Cardiac septum (tissue), 1 donor: ENCODE results near the gene RNF144A. TPM values are rescaled to one million over a fixed set of nuclear protein-coding genes. Genes with fewer than 3 reads are reported as not detected.

Source experiments
- DNase-seq: peaks from one replicate; pipeline ENCODE4 v3.0.0-alpha.2; 2020; ENCODE audit warnings: low spot score
- intact Hi-C: fragments of 100-400 bp; cut with DNase I; formaldehyde crosslinking; loops from one replicate; pipeline ENCODE4 v1.14.0; 2022
- total RNA-seq: library from RNA; stranded (reverse); fragmentation: NEBNext Ultra II Directional; extraction: Animal tissue kit (Norgen Biotek cat#: 25700); gene quantifications from one replicate; pipeline ENCODE4 v1.2.1, GENCODE V29; 2021
- donor health status: DM: no; HTN: no; CAD: no.

The RNF144A gene
- total RNA-seq, 1 donor from 2014 or later = 11.7 TPM

GRCh38 chr2:6959751-6960150, 42.5 kb downstream of the RNF144A start:
- no peak for DNase-seq
- intact Hi-C loops = no loop called here

GRCh38 chr2:6960659-6961058, 43.4 kb downstream of the RNF144A start:
- intact Hi-C loops = no loop called here

DNA sequence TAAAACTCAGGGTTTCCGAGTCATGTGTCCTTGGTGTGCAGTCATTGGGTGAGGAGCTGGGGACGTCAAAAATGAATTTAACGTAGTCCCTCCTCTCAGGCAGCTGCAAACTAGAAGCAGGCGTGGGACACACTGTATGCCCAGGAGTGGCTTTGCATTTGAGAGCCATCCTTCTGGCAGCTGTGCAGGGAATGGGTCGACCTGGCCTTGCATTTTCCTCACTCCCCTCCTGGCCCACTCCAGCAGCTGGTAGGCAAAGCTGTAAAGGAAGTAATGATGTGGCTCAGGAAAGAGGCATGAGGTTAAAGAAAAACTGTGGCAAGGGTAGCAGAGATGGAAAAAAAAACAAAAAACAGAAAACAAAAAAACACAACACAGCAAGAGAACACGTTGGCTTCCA, 46.5 kb downstream of the RNF144A start:
- intact Hi-C loops = no loop called here
- DNase-seq = no peak

More at GRCh38 chr2:6960659-6961058, 43.4 kb downstream of the RNF144A start:
- no peak for DNase-seq

GRCh38 chr2:6965071-6965795, 48.0 kb downstream of the RNF144A start:
- intact Hi-C loops = loop anchor here (5.0 kb wide), 1 partner anchor 38 kb away; no protein-coding TSS in a partner anchor
- DNase-seq = no peak

DNA sequence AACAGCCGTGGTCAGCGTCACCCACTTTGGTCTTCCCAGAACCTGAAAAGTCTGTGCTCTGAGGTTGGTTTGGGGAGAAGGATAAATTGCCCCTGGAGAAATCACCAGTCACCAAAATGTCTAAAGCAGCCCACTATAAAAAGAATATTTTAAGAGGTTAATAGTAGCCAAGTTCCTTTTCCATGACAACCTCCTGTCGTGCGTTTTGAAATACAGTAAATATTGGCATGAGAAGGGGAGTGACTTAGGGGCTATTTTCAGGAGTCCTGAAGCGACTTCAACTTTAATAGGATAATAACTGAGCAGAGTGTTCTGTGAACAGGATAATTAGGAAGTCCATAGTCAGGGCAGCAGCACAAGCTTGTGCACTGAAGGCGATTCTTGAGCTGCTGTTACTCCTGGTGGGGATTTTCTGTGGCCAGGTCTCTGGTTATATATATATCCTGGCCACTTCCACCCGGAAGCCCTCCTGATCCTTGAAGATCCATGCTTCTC, 49.3 kb downstream of the RNF144A start:
- intact Hi-C loops = loop anchor here (5.0 kb wide), 1 partner anchor 39 kb away; no protein-coding TSS in a partner anchor
- no peak for DNase-seq

DNA sequence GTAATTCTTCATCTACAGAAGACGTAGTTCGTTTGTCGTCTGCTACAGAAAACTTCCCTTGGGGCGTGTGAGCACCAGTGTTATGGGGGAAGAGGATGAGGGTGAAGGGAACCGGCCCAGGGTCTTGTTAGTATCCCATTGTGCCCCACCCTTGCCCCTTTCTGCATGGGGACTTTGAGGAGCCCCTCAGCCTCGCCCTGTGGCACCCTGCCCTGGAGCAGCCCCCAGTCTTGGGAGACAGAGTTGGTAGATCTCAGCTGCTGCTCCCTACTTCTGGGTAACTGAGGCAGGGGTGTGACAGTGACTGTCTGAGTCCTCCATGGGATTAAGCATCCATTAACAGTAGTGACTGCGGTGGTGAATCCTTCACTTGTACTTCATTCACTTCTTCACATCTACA, 50.1 kb downstream of the RNF144A start:
- intact Hi-C loops = loop anchor here (5.0 kb wide), 1 partner anchor 40 kb away; no protein-coding TSS in a partner anchor

DNA sequence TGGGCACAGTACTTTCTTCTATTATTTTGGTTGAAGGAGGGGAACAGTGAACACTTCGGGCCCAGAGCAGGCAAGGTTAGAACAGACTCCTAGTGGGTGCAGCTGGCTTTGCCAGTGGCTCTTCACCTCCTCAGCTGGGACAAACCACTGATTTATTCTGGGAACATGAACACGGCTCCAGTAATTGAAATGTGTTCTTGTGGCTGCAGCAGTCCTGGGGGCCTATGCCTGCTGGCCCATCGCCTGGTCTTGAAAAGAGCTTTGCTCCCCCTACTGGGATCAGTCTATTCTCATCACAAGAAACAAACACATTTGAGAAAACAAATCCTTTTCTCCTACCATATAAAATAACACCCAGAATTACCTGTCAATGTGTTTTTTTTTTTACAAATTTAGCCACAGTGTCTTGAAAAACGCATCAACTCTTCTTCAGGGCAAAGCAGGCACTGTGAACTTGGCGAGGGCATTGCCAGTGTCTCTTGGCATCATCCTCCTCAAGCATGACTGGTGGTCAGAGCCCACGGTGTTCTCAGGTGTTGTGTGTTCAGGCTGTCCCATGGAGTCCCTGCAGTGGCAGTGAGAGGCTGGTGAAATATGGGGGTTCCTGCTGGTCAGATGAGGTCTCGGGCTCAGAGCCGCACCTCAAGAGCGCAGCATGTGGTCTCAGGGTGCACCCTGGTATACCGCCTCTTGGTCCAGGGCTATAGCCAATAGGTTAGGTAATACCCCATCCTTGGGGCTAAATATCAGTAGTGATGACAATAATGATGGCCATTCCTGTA, 51.3 kb downstream of the RNF144A start:
- intact Hi-C loops = loop anchor here (5.0 kb wide), 1 partner anchor 41 kb away; no protein-coding TSS in a partner anchor
- DNase-seq = no peak

More for the DNA sequence above, 50.1 kb downstream of the RNF144A start:
- no peak for DNase-seq

GRCh38 chr2:6970551-6970950, 53.3 kb downstream of the RNF144A start:
- no peak for DNase-seq
- intact Hi-C loops = no loop called here

GRCh38 chr2:6970976-6971480, 53.8 kb downstream of the RNF144A start:
- intact Hi-C loops = no loop called here
- no peak for DNase-seq

DNA sequence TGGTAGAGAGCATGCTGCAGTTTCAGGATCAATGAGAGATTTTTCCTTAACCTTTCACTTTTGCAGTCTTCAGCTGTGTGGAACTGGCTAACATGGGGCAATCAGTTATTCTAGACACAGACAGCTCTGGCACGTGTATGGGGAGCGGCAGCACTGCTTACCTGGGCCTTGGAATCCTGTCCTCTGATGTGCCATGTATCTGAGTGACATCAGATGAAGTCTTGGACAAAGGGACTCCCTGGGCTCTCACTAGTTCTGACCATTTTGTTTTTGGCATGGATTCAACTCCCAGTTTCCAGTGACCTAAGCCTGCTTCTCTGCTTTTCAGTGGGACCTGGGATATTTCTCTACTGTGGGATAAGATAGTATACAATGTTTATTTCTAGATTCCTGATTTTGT, 54.3 kb downstream of the RNF144A start:
- intact Hi-C loops = no loop called here
- no peak for DNase-seq

- no peak for DNase-seq
Measured at GRCh38 chr2:6972067-6972710, 55.0 kb downstream of the RNF144A start.

GRCh38 chr2:6973895-6974545, 56.8 kb downstream of the RNF144A start:
- no peak for DNase-seq
- intact Hi-C loops = no loop called here

More at GRCh38 chr2:6972067-6972710, 55.0 kb downstream of the RNF144A start:
- intact Hi-C loops = no loop called here

DNA sequence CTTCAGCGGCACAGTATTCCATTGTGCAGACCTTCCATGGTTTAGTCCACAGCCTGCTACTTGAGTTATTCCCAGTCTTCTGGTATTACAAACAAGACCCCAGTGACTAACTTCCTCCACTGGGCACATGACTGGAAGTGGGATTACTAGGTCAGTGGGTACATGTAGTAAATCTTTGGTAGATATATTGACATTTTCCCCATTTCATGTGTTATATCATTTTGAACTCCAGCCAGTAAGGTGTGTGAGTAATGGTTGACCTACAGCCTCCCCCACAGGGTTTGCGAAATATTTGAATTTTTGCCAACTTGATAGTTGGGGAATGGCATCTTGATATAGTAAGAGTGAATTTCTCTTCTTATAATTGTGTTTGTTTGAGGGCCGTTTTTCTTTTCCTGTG, 58.8 kb downstream of the RNF144A start:
- no peak for DNase-seq
- intact Hi-C loops = no loop called here

GRCh38 chr2:6977113-6977741, 60.0 kb downstream of the RNF144A start:
- intact Hi-C loops = no loop called here
- DNase-seq = no peak

- DNase-seq = no peak
- intact Hi-C loops = no loop called here
Measured at GRCh38 chr2:6977786-6978185, 60.6 kb downstream of the RNF144A start.

- DNase-seq = no peak
- intact Hi-C loops = no loop called here
Measured at GRCh38 chr2:6978991-6979390, 61.8 kb downstream of the RNF144A start.

DNA sequence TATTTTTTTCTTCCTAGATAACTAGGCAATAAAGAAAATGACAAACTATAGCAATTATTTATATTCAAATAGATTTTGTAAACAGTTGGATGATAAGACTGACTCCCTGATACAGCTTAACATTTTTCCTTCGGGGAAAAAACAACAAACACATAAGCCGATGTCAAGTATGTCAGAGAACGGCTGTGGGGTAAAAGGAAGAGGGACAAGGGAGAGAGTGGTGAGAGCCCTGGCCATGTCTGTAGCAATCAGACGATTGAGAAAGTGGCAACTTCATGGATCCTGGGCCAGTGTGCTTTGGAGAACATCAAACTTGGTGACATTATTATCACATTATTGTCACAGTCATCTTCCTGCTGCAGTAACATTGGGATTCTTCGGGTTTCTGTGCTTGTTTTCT, 65.2 kb downstream of the RNF144A start:
- intact Hi-C loops = loop anchor here (2.0 kb wide), 1 partner anchor 62 kb away; no protein-coding TSS in a partner anchor
- no peak for DNase-seq

DNA sequence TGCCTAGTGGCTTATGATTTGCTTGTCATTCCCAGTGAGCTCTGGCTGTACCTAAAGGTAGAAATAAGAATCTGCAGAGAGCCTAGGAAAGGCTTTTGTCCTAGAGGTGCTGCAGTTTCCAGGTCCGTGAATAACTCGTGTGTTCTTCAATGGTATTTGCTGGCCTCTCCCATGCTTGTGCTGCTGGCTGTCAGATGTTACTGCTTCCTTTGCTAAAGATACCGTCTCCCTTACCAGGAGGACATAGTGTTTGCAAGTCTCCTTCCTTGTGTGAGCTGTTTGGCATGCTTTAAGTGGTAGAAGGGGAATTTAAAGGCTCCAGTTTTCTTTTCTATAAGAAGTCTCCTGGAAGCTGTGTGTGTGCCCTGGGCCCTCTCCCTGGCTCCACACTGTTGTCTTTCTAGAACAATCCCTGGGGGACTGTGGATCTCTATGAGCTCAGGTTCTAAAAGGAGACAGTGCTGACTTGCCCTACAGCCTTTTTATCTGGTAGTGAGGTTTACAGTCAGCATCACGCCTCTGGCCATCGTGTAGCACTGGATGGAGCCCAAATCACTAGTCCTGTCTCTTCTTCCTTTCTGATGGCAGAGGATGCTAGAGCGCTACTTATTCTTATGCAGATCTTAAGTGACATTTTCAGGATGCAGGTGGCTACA, 65.8 kb downstream of the RNF144A start:
- intact Hi-C loops = loop anchor here (2.0 kb wide), 1 partner anchor 62 kb away; no protein-coding TSS in a partner anchor
- DNase-seq = no peak
